B cell (primary cell): ENCODE results near the gene OR4K2. TPM values are rescaled to one million over a fixed set of nuclear protein-coding genes. Genes with fewer than 3 reads are reported as not detected.

Source experiments
- ATAC-seq: fragments of 200-7000 bp; cut with Tn5 transposase; one replicate; pipeline ENCODE4 v1.10.0; 2021; ENCODE audit warnings: low read depth, mild to moderate bottlenecking, moderate number of reproducible peaks, moderate library complexity
- CTCF ChIA-PET: fragments of 350-600 bp; sonication (Branson Sonifier 250); formaldehyde crosslinking; loops from one replicate; lab custom pipeline; 2021; ENCODE audit warnings: antibody characterized with exemption, inconsistent platforms; lab: Charles Lee
- POLR2A ChIA-PET: fragments of 350-600 bp; sonication (Branson Sonifier 250); formaldehyde crosslinking; loops from one replicate; lab custom pipeline; 2021; ENCODE audit warnings: antibody characterized with exemption; lab: Charles Lee
- DNase-seq: peaks from one replicate; pipeline ENCODE4 v3.0.0; 2013
- H2AFZ ChIP-seq: 2 replicates; pipeline ENCODE4 v1.6.1; 2012; ENCODE audit warnings: mild to moderate bottlenecking, low read depth, low read length; ENCODE audit not compliant: insufficient read depth, poor library complexity, severe bottlenecking
- H3K27ac ChIP-seq, 2 donors: 1 replicate in 1 of 2; 2 replicates in 1 of 2; pipeline ENCODE4 v1.5.1; 2012 to 2013; ENCODE audit warnings: low read length in 2 of 2, mild to moderate bottlenecking in 2 of 2, moderate library complexity in 1 of 2
- H3K27me3 ChIP-seq, 4 experiments: fragments of 200-600 bp in 1 of 4; sonication (generic) in 1 of 4; replicated peaks in 1 of 4; 1 replicate in 2 of 4; 2 replicates in 2 of 4; pipeline versions ENCODE4 v1.6.1 to v1.7.0; 2013 to 2016; ENCODE audit warnings: low read length in 3 of 4, mild to moderate bottlenecking in 2 of 4, mixed read lengths in 1 of 4, moderate library complexity in 1 of 4; ENCODE audit not compliant: insufficient read depth in 4 of 4, control insufficient read depth in 3 of 4; ENCODE audit errors: control extremely low read depth in 1 of 4
- H3K36me3 ChIP-seq, 2 experiments: replicated peaks in 1 of 2; 1 replicate in 1 of 2; 2 replicates in 1 of 2; pipeline versions ENCODE4 v1.6.1 to v1.7.1; 2013; ENCODE audit warnings: low read length in 1 of 2; ENCODE audit not compliant: insufficient read depth in 2 of 2, control insufficient read depth in 1 of 2; ENCODE audit errors: control extremely low read depth in 1 of 2, extremely low read depth in 1 of 2
- H3K4me1 ChIP-seq, 2 donors: fragments of 200-600 bp in 1 of 2; sonication (generic) in 1 of 2; 1 replicate in 1 of 2; 2 replicates in 1 of 2; pipeline versions ENCODE4 v1.5.1 to v1.6.1; 2013 to 2017; ENCODE audit warnings: low read length in 2 of 2; ENCODE audit not compliant: control insufficient read depth in 2 of 2, insufficient read depth in 2 of 2
- H3K4me2 ChIP-seq: replicated peaks from 2 replicates; pipeline ENCODE3; 2012; ENCODE audit warnings: mild to moderate bottlenecking, low read depth, low read length; ENCODE audit not compliant: poor library complexity, severe bottlenecking
- H3K4me3 ChIP-seq, 5 experiments: fragments of 200-600 bp in 1 of 5; sonication (generic) in 1 of 5; 1 replicate in 3 of 5; 2 replicates in 2 of 5; pipeline versions ENCODE4 v1.5.1 to v1.7.0; 2011 to 2016; ENCODE audit warnings: low read length in 4 of 5, mild to moderate bottlenecking in 4 of 5, low read depth in 2 of 5, control low read depth in 1 of 5, moderate library complexity in 1 of 5; ENCODE audit not compliant: insufficient read depth in 1 of 5; ENCODE audit errors: control extremely low read depth in 1 of 5, extremely low read depth in 1 of 5
- H3K79me2 ChIP-seq: fragments of 200-600 bp; sonication (generic); one replicate; pipeline ENCODE4 v1.6.0; 2016; ENCODE audit warnings: low read length; ENCODE audit not compliant: control insufficient read depth, insufficient read depth
- H3K9ac ChIP-seq: fragments of 200-600 bp; sonication (generic); 2 replicates; pipeline ENCODE4 v1.6.1; 2017; ENCODE audit warnings: mild to moderate bottlenecking, low read length, moderate library complexity
- H3K9me3 ChIP-seq, 3 donors: one replicate each; pipeline versions ENCODE4 v1.6.1 to v1.7.1; 2013; ENCODE audit warnings: low read length in 2 of 3; ENCODE audit not compliant: control insufficient read depth in 2 of 3, insufficient read depth in 1 of 3; ENCODE audit errors: control extremely low read depth in 1 of 3
- H4K20me1 ChIP-seq: 2 replicates; pipeline ENCODE4 v1.6.0; 2012; ENCODE audit warnings: mild to moderate bottlenecking, low read length; ENCODE audit not compliant: insufficient read depth, control insufficient read depth, poor library complexity, severe bottlenecking
- H3K27ac Mint-ChIP-seq: one replicate; pipeline ENCODE4 v1.8.0; 2021; ENCODE audit warnings: mixed read lengths
- H3K27me3 Mint-ChIP-seq: one replicate; pipeline ENCODE4 v1.8.0; 2021; ENCODE audit warnings: mixed read lengths
- H3K4me1 Mint-ChIP-seq: one replicate; pipeline ENCODE4 v1.8.0; 2021; ENCODE audit warnings: mixed read lengths
- H3K4me3 Mint-ChIP-seq: one replicate; pipeline ENCODE4 v1.8.0; 2021; ENCODE audit warnings: mixed read lengths
- H3K9me3 Mint-ChIP-seq: one replicate; pipeline ENCODE4 v1.8.0; 2022; ENCODE audit warnings: mixed read lengths; ENCODE audit not compliant: insufficient read depth
- CTCF ChIP-seq: fragments of 200-600 bp; IDR thresholded peaks from one replicate; pipeline ENCODE4 v1.8.0; 2022; ENCODE audit warnings: antibody characterized with exemption, mild to moderate bottlenecking
- EZH2 ChIP-seq: IDR thresholded peaks from 2 replicates; pipeline ENCODE4 v1.6.1; 2012; ENCODE audit warnings: borderline replicate concordance, low read depth, mild to moderate bottlenecking, moderate library complexity, low read length; ENCODE audit not compliant: insufficient read depth, poor library complexity, severe bottlenecking
- whole genome bisulfite sequencing: methylation state at CpG from one replicate; pipeline ENCODE4 v1.1.5; 2013; ENCODE audit warnings: missing lambda C conversion rate; ENCODE audit not compliant: insufficient coverage; 5-methylcytosine and 5-hydroxymethylcytosine counted together
- intact Hi-C: fragments of 100-400 bp; cut with micrococcal nuclease; formaldehyde crosslinking; loops from one replicate; pipeline ENCODE4 v1.10.0; 2022
- polyA plus RNA-seq: library from polyadenylated mRNA; depleted of rRNA; stranded (reverse); fragments of >200 nt; gene quantifications from 2 replicates; pipeline ENCODE4 v1.2.3, GENCODE V29; 2012
- total RNA-seq, 2 donors: library from RNA; stranded (reverse); fragments of 120-200 nt in 1 of 2; gene quantifications; 1 replicate in 1 of 2; 2 replicates in 1 of 2; pipeline versions ENCODE4 v1.2.3 to v1.2.4, GENCODE V29; 2013 to 2022

The OR4K2 gene
- total and polyA plus RNA-seq, 2 donors (not counting 1 experiment from before 2014, with no cell fraction given), result not detected

- TF ChIP-seq EZH2 (no peak), CTCF (no peak)
- intact Hi-C loops, result no loop called here
- CTCF ChIA-PET, result no interaction called here
- ATAC-seq (no peak), DNase-seq (no peak)
- Histone ChIP-seq H3K79me2 (no peaks in the 10 kb centered on the region), H2AFZ (no peak overlapping the region), H3K4me3 (no peak overlapping the region), H3K27me3 (no peaks in the 10 kb centered on the region), H3K27ac (no peak overlapping the region), H3K9ac (no peak overlapping the region), H3K36me3 (no peaks in the 10 kb centered on the region), H3K9me3 (no peaks in the 10 kb centered on the region), H3K4me2 (no peak overlapping the region), H4K20me1 (no peaks in the 10 kb centered on the region), H3K4me1 (no peaks in the 10 kb centered on the region)
- Mint-ChIP-seq H3K27ac (no peak overlapping the region), H3K4me3 (no peak overlapping the region), H3K27me3 (no peaks in the 10 kb centered on the region), H3K9me3 (no peaks in the 10 kb centered on the region), H3K4me1 (no peaks in the 10 kb centered on the region)
- 37% methylated on average over 5 of the region's 6 CpGs for WGBS
- POLR2A ChIA-PET, result no interaction called here
Observed at GRCh38 chr14:19873178-19873577, 1.8 kb upstream of the OR4K2 start.

GRCh38 chr14:19878029-19878642, 3.2 kb downstream of the OR4K2 start:
- intact Hi-C loops, result no loop called here
- H3K9me3 ChIP-seq, result no peaks in the 10 kb centered on the region
- no peaks in the 10 kb centered on the region for H3K27me3 ChIP-seq
- TF ChIP-seq EZH2, result no peak
- peak; percentile 88 for TF ChIP-seq CTCF
- H3K4me1 ChIP-seq, result no peaks in the 10 kb centered on the region
- Mint-ChIP-seq H3K4me1 (no peaks in the 10 kb centered on the region), H3K4me3 (no peak overlapping the region), H3K9me3 (no peaks in the 10 kb centered on the region), H3K27me3 (no peaks in the 10 kb centered on the region), H3K27ac (no peak overlapping the region)
- no peaks in the 10 kb centered on the region for H4K20me1 ChIP-seq
- CTCF ChIA-PET, result no interaction called here
- ATAC-seq (no peak), DNase-seq (no peak)
- H3K4me2 ChIP-seq, result no peak overlapping the region
- H3K36me3 ChIP-seq, result no peaks in the 10 kb centered on the region
- H3K9ac ChIP-seq, result no peak overlapping the region
- POLR2A ChIA-PET, result no interaction called here
- H3K27ac ChIP-seq, result no peak overlapping the region
- H2AFZ ChIP-seq, result no peak overlapping the region
- no peak overlapping the region for H3K4me3 ChIP-seq
- no peaks in the 10 kb centered on the region for H3K79me2 ChIP-seq
